ENCODE measurements around the gene PURA.
"Not testable (repeated sequence)": the region's sequence is repeated elsewhere in the genome, so short reads cannot be mapped to it uniquely, and the experiment has no call there.

PURA gene

GRCh38 chr5:140135127-140135526 is 21.2 kb downstream of the PURA start:
- DNase-seq (ENCODE audit: low spot score), result no peak

GRCh38 chr5:140136624-140137023 is 22.7 kb downstream of the PURA start:
- DNase-seq (ENCODE audit: low spot score), result no peak

- DNase-seq (ENCODE audit: low spot score), result no peak
Observed at GRCh38 chr5:140140435-140140834, 26.5 kb downstream of the PURA start.

- no peak for DNase-seq (ENCODE audit: low spot score)
Observed at GRCh38 chr5:140141241-140141640, 27.3 kb downstream of the PURA start.

- DNase-seq (ENCODE audit: low spot score), result no peak
Observed at GRCh38 chr5:140142246-140142645, 28.3 kb downstream of the PURA start.

DNA sequence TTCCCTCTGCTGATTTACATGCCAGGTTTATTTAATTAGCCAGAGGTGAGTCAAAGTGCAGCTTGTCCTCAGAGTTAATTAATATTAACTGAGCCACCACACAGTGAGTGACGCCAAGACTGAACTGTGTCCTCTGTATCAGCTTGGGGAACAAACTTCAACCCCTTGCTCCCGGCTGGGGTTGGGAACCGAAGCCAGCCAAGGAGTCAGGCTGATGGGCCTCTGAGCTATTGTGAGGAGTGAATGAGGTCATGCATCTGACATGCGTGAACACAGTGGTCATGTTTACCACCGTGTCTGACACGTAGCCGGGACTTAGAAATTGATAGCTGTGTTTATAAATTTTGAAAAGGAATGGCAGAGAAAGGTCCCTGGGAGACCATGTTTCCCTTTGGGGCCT is 28.9 kb downstream of the PURA start:
- DNase-seq (ENCODE audit: low spot score), result no peak

DNA sequence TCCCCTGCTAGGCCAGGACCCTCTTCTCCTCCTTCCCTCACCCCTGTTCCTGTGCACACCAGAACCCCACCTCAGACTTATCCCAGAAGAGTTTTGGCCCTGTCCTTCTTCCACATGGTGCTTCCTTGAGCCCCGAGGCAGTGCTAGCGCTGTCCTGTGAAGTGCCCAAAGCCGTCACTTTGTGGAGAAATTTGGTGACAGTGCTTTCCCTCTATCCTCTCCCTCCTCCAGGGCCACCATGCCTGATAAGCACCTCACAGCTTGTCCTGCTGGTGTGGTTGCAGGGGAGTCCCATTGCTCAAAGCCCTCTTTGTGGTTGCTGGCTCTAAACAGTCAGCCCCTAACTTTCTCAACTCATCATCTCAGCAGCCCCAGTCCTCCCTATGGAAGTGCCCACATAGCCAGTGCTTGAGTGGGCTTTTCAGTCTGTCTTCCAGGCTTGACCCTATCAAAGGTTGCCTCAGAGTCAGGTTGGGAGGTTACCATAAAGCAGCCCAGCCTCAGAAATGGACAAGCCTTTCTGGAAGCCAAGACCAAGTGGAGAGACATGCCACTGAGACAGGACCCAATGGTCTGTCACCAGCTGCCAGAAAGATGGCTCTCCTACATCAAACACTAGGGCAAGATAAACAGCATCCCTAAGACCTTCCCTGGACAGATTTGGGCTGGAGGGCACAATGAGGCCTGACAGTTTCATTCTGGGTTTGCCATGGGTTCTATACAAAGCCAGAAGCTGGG is 29.8 kb downstream of the PURA start:
- no peak for DNase-seq (ENCODE audit: low spot score)

DNA sequence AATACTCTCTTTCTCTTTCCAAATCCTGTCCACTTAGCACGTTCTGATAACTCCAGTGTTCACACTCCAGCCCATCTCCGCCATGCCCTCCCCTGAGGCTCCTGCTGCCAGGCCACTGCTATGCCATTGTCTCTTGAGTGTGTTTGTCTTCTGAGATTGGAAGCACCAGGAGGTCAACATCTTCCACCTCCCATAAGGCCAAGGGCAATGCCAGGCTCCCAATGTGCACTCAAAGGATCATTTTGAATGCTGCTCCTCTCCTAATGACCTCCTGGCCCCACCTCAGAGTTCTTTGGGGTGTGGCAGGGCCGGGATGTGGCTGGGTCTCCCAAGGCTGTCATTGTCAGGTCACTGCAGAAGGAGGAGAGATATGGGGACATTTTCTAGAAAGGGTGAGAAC is 31.3 kb downstream of the PURA start:
- no peak for DNase-seq (ENCODE audit: low spot score)

DNA sequence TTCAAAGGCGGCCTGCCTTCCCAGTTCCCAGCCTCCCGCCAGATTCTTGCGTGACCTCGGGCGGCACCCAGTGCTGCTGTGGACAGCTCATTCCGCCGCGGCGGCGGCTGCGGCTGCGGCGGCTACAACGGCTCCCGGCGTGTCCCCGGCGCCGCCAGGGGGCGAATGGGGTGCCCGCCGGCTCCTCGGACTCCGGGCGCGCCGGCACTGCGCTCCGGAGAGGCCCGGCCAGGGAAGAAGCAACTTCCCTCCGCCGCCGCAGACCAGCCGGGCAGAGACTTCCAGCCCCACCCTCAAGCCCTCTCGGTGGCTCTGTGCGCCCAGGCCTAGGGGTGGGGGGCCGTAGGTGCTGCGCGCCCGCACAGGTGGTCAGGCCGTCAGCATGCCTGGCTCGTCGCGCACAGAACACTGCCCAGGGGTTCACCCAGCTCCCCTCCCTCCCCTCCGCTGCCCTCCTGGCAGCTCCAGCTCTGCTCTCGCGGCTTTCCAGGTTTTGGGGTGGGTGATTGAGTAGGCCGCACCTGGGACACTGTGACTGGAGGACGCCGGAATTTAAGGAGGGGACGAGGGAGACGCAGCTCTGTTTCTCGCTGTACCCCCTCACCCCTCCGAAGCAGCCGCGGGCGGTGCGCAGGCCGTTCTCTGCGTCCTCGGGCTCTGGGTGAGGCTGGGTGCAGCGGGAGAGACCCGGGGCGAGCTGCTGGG is 32.1 kb downstream of the PURA start:
- peak; percentile 32 for DNase-seq (ENCODE audit: low spot score)

- no peak for DNase-seq (ENCODE audit: low spot score)
Observed at GRCh38 chr5:140146523-140146842, 32.6 kb downstream of the PURA start.

- DNase-seq (ENCODE audit: low spot score), result no peak
Observed at GRCh38 chr5:140147460-140147859, 33.6 kb downstream of the PURA start.

DNA sequence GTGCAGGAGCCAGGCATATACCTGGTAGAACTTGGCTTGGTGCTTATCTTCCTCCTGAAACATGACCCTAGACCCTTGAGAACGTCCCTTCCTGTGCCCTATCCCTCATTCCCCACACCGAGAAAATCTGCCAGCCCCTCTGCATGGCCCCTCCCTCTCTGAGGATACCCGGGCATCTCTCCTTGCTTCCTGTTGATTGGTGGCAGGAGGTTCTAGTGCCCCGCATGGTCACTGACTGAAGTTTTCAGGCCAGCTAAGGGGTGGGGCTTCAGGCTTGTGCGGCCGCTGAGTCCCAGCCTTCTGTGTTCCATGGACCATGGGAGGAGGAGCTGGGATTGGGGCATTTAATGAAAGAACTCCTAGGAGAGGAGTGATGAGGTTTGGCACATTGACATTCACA is 34.6 kb downstream of the PURA start:
- DNase-seq (ENCODE audit: low spot score), result no peak

GRCh38 chr5:140150201-140150600 is 36.3 kb downstream of the PURA start:
- DNase-seq (ENCODE audit: low spot score), result no peak

DNA sequence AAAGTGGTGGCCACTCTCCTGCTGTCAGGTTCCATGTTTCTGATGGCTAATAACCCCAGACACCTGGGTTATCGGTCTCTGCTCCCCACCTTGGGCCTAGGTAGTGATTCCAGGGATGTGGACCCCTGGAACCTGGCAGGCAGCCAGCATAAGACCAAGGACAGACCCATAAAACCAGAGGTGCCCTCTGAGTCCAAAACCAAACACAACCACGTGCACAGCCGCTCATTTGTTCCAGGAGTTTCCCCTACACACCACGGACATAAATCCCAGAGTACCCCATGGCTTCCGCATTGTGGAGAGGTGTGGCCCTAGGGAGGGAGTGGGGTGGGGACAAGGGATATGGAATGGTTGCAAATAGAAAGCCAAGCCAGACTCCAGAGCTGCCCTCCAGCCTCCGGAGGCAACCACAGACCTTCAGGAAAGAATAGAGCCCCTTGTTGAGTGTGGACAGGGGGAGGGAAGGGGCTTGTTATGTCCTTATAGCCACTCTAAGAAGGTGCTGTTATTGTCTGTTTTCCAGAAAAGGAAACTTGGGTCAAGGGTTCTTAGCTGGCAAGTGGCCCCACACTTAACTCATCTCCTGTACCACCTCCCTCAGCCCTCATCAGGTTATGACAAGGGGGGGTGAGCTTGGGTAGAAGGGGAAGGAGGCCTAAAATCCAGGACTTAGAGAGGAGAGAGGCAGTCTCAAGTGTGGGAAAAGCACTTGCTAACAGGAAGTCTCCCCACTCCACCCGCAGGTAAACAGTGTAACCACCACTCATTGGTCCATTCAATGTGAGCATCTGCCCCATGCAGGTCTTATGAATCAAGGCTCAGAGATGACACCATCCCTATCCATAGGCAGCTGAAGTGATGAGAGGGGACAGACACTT is 37.5 kb downstream of the PURA start:
- DNase-seq (ENCODE audit: low spot score), result no peak

GRCh38 chr5:140152022-140152999 is 38.4 kb downstream of the PURA start:
- no peak for DNase-seq (ENCODE audit: low spot score)

DNA sequence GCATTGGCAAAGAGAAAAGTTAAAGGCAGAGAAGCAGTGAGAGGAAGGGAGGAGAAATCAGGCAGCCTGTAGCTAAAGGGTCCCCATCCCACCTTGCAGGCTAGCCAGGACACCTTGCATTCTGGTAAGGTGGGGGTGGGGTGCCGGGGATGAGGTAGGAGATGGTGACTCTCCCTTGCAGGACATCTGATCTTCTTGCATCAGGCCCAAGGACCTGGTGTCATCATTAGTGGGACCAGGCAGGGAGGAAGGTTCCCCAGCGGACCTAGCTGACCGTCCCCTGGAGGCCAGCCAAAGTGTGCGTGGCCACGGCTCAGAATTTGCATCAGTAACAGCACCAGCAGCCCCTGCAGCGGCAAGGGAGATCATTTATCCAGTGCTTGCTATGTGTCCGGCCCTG is 39.3 kb downstream of the PURA start:
- no peak for DNase-seq (ENCODE audit: low spot score)

- no peak for DNase-seq (ENCODE audit: low spot score)
Observed at GRCh38 chr5:140153905-140154304, 40.0 kb downstream of the PURA start.

- DNase-seq (ENCODE audit: low spot score), result not testable (repeated sequence)
Observed at GRCh38 chr5:140154710-140155381, 40.9 kb downstream of the PURA start.

- DNase-seq (ENCODE audit: low spot score), result peak; percentile 88
Observed at GRCh38 chr5:140157032-140157781, 43.3 kb downstream of the PURA start.
